Kidney epithelial cell (primary cell): Measurements from ENCODE around the gene ARSD. TPM values are rescaled to one million over a fixed set of nuclear protein-coding genes. Genes with fewer than 3 reads are reported as not detected.
"Not testable (repeated sequence)": the region's sequence is repeated elsewhere in the genome, so short reads cannot be mapped to it uniquely, and the experiment has no call there.

Experiments
- DNase-seq: peaks from one replicate; pipeline ENCODE4 v3.0.0-alpha.2; 2010; ENCODE audit warnings: low read depth
- H3K27me3 ChIP-seq: 2 replicates; pipeline ENCODE4 v1.6.0; 2011; ENCODE audit warnings: low read length; ENCODE audit not compliant: control insufficient read depth, insufficient read depth
- H3K36me3 ChIP-seq: 2 replicates; pipeline ENCODE4 v1.5.1; 2011; ENCODE audit warnings: low read length; ENCODE audit not compliant: control insufficient read depth, insufficient read depth
- H3K4me3 ChIP-seq: 2 replicates; pipeline ENCODE4 v1.5.1; 2011; ENCODE audit warnings: low read depth, mild to moderate bottlenecking, control low read depth, low read length
- total RNA-seq: library from RNA; depleted of rRNA; stranded (reverse); fragments of >200 nt; gene quantifications from 2 replicates; pipeline ENCODE4 v1.2.3, GENCODE V29; 2015
- TF ChIP-seq, protein P1 (sequence below): IDR thresholded peaks from 2 replicates; pipeline ENCODE4 v1.5.1; 2011; ENCODE audit warnings: mild to moderate bottlenecking, moderate library complexity, low read length, control low read depth, inconsistent platforms; ENCODE audit not compliant: insufficient read depth, poor library complexity, severe bottlenecking

Gene ARSD
- total RNA-seq, 1 donor from 2014 or later: 30.9 TPM

DNA sequence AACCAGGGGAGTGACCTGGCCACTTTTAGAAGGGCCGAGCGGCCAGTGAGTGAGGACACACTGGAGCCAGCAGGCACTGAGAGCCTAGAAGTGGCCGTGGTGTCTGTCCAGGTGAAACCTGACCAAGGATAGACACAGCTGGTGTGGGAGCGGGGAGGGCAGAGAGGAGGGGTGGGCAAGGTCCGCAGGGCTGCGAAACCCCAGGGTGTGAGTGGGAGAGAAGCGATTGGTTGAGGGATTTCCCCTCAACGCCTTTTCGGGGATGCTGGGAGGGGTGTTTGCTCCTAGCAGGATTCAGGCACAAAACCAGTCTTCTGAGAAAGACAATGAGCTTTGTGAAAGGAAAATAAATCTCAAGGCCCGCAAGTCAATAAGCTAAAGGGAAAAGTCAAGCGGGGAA is 33.2 kb upstream of the ARSD start:
- Histone ChIP-seq H3K27me3 (no peaks in the 10 kb centered on the region), H3K4me3 (no peak overlapping the region), H3K36me3 (no peaks in the 10 kb centered on the region)
- TF ChIP-seq, protein P1, sequence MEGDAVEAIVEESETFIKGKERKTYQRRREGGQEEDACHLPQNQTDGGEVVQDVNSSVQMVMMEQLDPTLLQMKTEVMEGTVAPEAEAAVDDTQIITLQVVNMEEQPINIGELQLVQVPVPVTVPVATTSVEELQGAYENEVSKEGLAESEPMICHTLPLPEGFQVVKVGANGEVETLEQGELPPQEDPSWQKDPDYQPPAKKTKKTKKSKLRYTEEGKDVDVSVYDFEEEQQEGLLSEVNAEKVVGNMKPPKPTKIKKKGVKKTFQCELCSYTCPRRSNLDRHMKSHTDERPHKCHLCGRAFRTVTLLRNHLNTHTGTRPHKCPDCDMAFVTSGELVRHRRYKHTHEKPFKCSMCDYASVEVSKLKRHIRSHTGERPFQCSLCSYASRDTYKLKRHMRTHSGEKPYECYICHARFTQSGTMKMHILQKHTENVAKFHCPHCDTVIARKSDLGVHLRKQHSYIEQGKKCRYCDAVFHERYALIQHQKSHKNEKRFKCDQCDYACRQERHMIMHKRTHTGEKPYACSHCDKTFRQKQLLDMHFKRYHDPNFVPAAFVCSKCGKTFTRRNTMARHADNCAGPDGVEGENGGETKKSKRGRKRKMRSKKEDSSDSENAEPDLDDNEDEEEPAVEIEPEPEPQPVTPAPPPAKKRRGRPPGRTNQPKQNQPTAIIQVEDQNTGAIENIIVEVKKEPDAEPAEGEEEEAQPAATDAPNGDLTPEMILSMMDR: no peak
- no peak for DNase-seq

DNA sequence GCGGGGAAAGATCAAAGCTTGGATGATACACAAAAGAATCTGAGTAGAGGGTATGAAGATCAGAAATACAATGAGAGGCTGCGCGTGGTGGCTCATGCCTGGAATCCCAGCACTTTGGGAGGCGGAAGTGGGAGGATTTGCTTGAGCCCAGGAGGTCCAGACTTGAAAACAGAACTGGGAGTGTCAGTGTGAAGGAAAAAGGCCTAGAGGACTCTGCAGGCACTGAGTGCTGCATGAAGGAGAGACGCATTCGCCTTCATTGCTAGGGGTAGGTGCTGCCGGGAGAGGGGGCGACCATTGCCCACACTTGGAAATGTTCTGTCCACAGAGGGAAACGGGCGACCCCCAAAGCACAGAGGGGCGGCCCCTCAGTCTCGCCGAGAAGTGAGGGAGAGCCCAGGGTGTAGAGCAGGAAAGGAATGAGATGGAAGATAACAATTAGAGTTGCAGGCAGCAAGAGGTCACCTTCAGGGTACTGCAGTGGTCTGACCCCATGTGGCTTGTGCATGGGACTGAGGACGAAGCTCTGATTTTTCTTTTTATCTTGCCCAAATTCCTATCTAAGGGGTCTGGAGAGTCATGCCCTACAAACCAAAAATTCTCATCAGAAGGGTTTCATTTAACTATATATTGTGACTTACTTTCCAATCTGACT is 31.8 kb upstream of the ARSD start:
- H3K4me3 ChIP-seq: no peak overlapping the region
- H3K27me3 ChIP-seq: no peaks in the 10 kb centered on the region
- TF ChIP-seq, protein P1: no peak
- no peaks in the 10 kb centered on the region for H3K36me3 ChIP-seq
- DNase-seq: no peak

DNA sequence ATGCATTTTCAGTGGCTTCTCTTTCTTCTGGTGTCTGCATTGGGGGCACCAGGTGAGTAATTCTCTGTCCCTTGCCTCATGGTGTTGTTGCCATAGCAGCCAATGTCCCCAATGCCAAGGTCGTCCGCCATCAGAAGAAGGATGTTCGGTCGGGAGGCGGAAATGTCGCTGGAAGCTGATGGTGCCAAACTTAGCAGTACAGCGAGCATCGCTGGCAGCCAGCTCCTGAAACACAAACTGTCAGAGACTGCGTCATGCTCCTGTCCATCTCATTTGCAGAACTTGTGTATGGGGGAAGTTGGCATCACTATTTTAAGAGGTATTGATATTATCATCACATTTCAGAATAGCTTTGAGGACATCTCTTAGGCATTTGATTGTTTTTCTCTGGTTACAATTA is 29.1 kb upstream of the ARSD start:
- DNase-seq: no peak
- Histone ChIP-seq H3K4me3 (no peak overlapping the region), H3K36me3 (no peaks in the 10 kb centered on the region), H3K27me3 (no peaks in the 10 kb centered on the region)
- TF ChIP-seq, protein P1: no peak

DNA sequence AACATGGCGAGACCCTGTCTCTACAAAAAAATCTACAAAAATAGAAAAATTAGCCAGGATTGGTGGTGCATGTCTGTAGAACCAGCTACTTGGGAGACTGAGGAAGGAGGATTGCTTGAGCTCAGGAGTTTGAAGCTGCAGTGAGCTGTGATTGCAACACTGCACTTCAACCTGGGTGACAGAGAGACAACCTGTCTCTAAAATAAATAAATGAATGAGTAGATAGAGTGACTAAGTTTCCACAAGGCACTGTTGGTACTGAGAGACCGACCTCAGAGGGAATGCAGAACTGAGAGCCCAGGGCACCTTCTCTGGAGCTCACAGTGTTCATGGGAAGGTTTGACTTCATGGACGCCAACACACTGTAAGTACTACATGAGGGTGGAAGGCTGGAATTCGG is 26.7 kb upstream of the ARSD start:
- TF ChIP-seq, protein P1: no peak
- DNase-seq: no peak
- Histone ChIP-seq H3K4me3 (no peak overlapping the region), H3K27me3 (no peaks in the 10 kb centered on the region), H3K36me3 (no peaks in the 10 kb centered on the region)

DNA sequence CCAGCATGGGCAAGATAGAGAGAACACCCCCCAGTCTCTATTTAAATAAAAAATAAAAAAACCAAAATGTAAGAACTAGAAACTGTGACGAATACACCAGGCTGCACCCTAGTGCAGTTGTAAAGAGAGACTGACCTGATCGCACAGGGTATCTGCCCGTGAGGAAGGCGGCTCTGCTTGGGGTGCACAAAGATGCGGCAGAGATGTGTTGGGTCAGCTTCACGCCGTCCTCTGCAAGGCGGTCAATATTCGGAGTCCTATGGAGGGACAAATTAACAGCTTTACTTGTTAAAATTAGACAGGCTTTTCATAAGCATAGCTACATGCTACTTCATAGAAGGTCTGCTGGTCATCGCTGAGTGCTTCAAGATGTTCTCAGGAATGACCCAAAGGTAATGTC is 26.1 kb upstream of the ARSD start:
- H3K4me3 ChIP-seq: no peak overlapping the region
- H3K27me3 ChIP-seq: no peaks in the 10 kb centered on the region
- no peaks in the 10 kb centered on the region for H3K36me3 ChIP-seq
- no peak for DNase-seq
- TF ChIP-seq, protein P1: no peak

DNA sequence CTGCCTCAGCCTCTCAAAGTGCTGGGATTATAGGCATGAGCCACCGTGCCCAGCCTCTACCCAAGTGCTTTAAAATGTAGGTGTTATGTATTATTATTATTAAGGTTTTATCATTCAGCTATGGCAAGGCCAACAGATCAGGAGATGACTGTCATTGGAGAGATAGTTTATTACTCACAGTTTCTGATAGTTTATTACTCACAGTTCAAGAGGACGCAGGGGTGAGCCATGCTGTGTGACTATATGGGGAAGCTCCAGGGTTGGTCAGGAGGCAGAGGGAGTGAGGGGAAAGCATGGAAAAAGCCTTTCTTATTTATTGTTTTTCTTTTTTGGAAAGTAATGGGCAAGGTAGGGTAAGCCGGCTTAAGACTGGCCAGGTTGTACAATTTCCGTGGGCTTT is 25.4 kb upstream of the ARSD start:
- no peak for DNase-seq
- no peak overlapping the region for H3K4me3 ChIP-seq
- TF ChIP-seq, protein P1: no peak
- no peaks in the 10 kb centered on the region for H3K36me3 ChIP-seq
- no peaks in the 10 kb centered on the region for H3K27me3 ChIP-seq

DNA sequence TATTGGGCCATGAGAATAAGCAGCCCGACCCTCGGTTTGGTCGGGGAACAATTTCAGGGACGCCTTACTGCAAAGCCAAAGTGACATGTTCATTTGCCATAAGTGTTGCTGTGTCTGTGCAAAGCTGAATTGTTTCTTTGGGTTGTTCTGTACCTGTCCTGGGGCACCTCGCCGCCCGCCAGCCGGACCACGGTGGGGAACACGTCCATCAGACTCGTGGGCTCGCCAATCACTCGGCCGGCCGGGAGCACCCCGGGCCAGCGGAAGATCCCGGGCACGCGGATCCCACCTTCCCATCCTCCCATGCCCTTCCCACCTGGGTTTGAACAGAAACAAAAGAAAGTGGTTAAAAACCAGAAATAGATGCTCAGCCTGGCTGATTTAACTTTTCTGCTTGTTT is 8.8 kb upstream of the ARSD start:
- not testable (repeated sequence) for H3K27me3 ChIP-seq, DNase-seq, H3K4me3 ChIP-seq, H3K36me3 ChIP-seq
